ENCODE results near the gene HS3ST5.

HS3ST5 gene

DNA sequence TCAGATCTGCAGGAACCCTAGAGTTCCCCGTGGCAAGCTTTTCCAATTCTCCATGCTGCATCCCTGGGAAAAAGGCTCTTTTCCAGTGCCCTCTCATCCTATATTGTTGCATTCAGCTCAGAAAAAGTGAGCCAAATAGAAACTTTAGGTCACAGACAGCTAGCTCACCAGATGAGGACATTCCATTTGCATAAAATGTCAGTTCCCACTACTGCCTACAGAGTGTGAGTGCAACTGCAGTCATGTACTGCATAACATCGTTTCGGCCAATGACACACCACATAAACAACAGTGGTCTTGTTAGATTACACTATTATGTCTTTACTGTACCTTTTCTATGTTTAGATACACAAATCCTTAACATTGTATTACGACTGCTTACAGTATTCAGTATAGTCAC lies 8.6 kb downstream of the HS3ST5 start:
- DNase-seq, result no peak
- Histone ChIP-seq H3F3A (ENCODE audit: insufficient read depth, low read length) (no peaks in the 10 kb centered on the region), H3K79me2 (ENCODE audit: low read length) (no peaks in the 10 kb centered on the region), H3K27ac (ENCODE audit: low read length) (no peak overlapping the region), H3K9me2 (replicated peaks; ENCODE audit: insufficient read depth, low read length) (no peaks in the 10 kb centered on the region), H2AFZ (ENCODE audit: low read length) (no peak overlapping the region), H3K9ac (ENCODE audit: low read length) (no peak overlapping the region), H3K36me3 (replicated peaks; ENCODE audit: insufficient read depth, low read length) (no peaks in the 10 kb centered on the region), H4K20me1 (ENCODE audit: insufficient read depth, low read length) (no peaks in the 10 kb centered on the region), H3K4me3 (ENCODE audit: low read length) (no peak overlapping the region), H3K9me3 (replicated peaks; ENCODE audit: insufficient read depth, low read length) (no peaks in the 10 kb centered on the region), H3K4me2 (ENCODE audit: low read depth, low read length) (no peak overlapping the region), H3K27me3 (replicated peaks; ENCODE audit: insufficient read depth, low read length) (no peaks in the 10 kb centered on the region), H3K4me1 (ENCODE audit: low read length) (no peaks in the 10 kb centered on the region)
- TF ChIP-seq EZH2phosphoT487 (IDR thresholded peaks at IDR 0.05; ENCODE audit: low read length) (no peak), EZH2 (optimal IDR thresholded peaks at IDR 0.05; ENCODE audit: low read depth, low read length) (no peak)
- TF ChIP-seq, protein P1, sequence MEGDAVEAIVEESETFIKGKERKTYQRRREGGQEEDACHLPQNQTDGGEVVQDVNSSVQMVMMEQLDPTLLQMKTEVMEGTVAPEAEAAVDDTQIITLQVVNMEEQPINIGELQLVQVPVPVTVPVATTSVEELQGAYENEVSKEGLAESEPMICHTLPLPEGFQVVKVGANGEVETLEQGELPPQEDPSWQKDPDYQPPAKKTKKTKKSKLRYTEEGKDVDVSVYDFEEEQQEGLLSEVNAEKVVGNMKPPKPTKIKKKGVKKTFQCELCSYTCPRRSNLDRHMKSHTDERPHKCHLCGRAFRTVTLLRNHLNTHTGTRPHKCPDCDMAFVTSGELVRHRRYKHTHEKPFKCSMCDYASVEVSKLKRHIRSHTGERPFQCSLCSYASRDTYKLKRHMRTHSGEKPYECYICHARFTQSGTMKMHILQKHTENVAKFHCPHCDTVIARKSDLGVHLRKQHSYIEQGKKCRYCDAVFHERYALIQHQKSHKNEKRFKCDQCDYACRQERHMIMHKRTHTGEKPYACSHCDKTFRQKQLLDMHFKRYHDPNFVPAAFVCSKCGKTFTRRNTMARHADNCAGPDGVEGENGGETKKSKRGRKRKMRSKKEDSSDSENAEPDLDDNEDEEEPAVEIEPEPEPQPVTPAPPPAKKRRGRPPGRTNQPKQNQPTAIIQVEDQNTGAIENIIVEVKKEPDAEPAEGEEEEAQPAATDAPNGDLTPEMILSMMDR (IDR thresholded peaks at IDR 0.05; ENCODE audit: low read length), result no peak

DNA sequence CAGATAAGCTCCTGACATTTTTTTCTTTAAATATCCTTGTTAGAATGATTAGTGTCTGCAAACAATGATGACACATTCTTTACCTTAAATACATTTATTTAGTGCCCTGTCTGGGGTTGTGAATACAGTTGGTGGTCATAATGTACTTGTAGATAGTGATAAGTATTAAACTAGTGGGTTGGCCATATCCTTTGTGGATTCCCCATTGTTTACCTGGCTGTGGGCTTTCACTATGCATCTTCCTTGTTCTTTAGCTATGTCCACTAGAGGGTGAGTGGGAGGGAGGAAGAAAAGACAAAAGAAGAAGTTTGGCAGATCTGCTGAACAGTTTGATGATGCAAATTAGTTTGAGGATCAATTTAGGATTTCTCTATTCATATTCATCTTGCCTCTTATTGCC lies 15.7 kb downstream of the HS3ST5 start:
- no peak for DNase-seq
- H3K36me3 ChIP-seq (replicated peaks; ENCODE audit: insufficient read depth, low read length), result no peaks in the 10 kb centered on the region
- H3K79me2 ChIP-seq (ENCODE audit: low read length), result no peaks in the 10 kb centered on the region
- H3K4me3 ChIP-seq (ENCODE audit: low read length), result no peak overlapping the region
- no peak overlapping the region for H2AFZ ChIP-seq (ENCODE audit: low read length)
- H3K27ac ChIP-seq (ENCODE audit: low read length), result no peak overlapping the region
- H3K9me2 ChIP-seq (replicated peaks; ENCODE audit: insufficient read depth, low read length), result no peaks in the 10 kb centered on the region
- no peaks in the 10 kb centered on the region for H3K27me3 ChIP-seq (replicated peaks; ENCODE audit: insufficient read depth, low read length)
- H3F3A ChIP-seq (ENCODE audit: insufficient read depth, low read length), result no peaks in the 10 kb centered on the region
- H3K4me1 ChIP-seq (ENCODE audit: low read length), result no peaks in the 10 kb centered on the region
- H3K9me3 ChIP-seq (replicated peaks; ENCODE audit: insufficient read depth, low read length), result no peaks in the 10 kb centered on the region
- no peaks in the 10 kb centered on the region for H4K20me1 ChIP-seq (ENCODE audit: insufficient read depth, low read length)
- TF ChIP-seq EZH2 (optimal IDR thresholded peaks at IDR 0.05; ENCODE audit: low read depth, low read length), result no peak
- TF ChIP-seq, protein P1 (IDR thresholded peaks at IDR 0.05; ENCODE audit: low read length), result no peak
- no peak for TF ChIP-seq EZH2phosphoT487 (IDR thresholded peaks at IDR 0.05; ENCODE audit: low read length)
- H3K9ac ChIP-seq (ENCODE audit: low read length), result no peak overlapping the region
- H3K4me2 ChIP-seq (ENCODE audit: low read depth, low read length), result no peak overlapping the region

DNA sequence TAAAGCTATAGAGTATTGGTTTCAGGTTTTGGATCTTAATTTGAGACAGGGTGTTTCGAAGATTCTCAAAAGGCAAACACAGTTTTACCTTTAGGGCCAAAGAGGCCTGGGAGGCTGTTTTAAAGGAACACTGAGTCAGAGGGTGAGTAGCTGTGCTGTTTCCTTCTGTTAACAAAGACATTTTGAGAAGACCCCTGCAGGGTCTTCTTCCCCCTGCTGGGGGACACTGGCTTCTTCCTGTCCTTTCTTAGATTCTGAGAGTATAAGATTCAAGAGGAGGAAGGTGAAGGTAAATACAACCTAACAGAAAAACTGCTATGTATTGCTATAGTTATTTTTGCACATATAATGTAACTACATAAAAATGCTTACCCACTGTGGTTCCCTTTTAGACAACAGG lies 19.0 kb downstream of the HS3ST5 start:
- Histone ChIP-seq H3F3A (ENCODE audit: insufficient read depth, low read length) (no peaks in the 10 kb centered on the region), H3K9me2 (replicated peaks; ENCODE audit: insufficient read depth, low read length) (no peaks in the 10 kb centered on the region), H3K9ac (ENCODE audit: low read length) (no peak overlapping the region), H2AFZ (ENCODE audit: low read length) (no peak overlapping the region), H3K27ac (ENCODE audit: low read length) (no peak overlapping the region), H3K36me3 (replicated peaks; ENCODE audit: insufficient read depth, low read length) (no peaks in the 10 kb centered on the region), H3K79me2 (ENCODE audit: low read length) (no peaks in the 10 kb centered on the region), H3K9me3 (replicated peaks; ENCODE audit: insufficient read depth, low read length) (no peaks in the 10 kb centered on the region), H3K4me1 (ENCODE audit: low read length) (no peaks in the 10 kb centered on the region), H3K4me3 (ENCODE audit: low read length) (no peak overlapping the region), H3K27me3 (replicated peaks; ENCODE audit: insufficient read depth, low read length) (no peaks in the 10 kb centered on the region), H3K4me2 (ENCODE audit: low read depth, low read length) (no peak overlapping the region), H4K20me1 (ENCODE audit: insufficient read depth, low read length) (no peaks in the 10 kb centered on the region)
- TF ChIP-seq, protein P1 (IDR thresholded peaks at IDR 0.05; ENCODE audit: low read length), result no peak
- TF ChIP-seq EZH2 (optimal IDR thresholded peaks at IDR 0.05; ENCODE audit: low read depth, low read length) (no peak), EZH2phosphoT487 (IDR thresholded peaks at IDR 0.05; ENCODE audit: low read length) (no peak)
- no peak for DNase-seq

All from MM.1S (cell line).